Endothelial cell of umbilical vein (primary cell): Measurements from ENCODE around the gene NTRK1. TPM values are rescaled to one million over a fixed set of nuclear protein-coding genes. Genes with fewer than 3 reads are reported as not detected.

Source experiments
- BruUV-seq: library from RNA; stranded (reverse); fragments of 400-500 nt; replicated peaks from 2 replicates; lab custom pipeline; 2021; lab: Mats Ljungman, UMichigan
- CTCF ChIA-PET: fragments of 300-600, 350-600 bp; sonication (Branson Sonifier 250); formaldehyde crosslinking; loops from one replicate; lab custom pipeline; 2021; ENCODE audit warnings: antibody characterized with exemption, inconsistent platforms; lab: Charles Lee
- POLR2A ChIA-PET: fragments of 300-600, 350-600 bp; sonication (Branson Sonifier 250); formaldehyde crosslinking; loops from one replicate; lab custom pipeline; 2021; ENCODE audit warnings: antibody characterized with exemption, inconsistent platforms; lab: Charles Lee
- DNase-seq: peaks from one replicate; pipeline ENCODE4 v3.0.0-alpha.2; 2011; ENCODE audit warnings: low read depth, low spot score
- FAIRE-seq: peaks from 2 replicates; lab custom pipeline; 2011; peaks lifted over from hg19 to GRCh38; lab: Jason Lieb, UNC
- H2AFZ ChIP-seq: 2 replicates; pipeline ENCODE4 v1.6.0; 2012; ENCODE audit warnings: low read depth, low read length, control low read depth, inconsistent platforms
- H3K27ac ChIP-seq: 2 replicates; pipeline ENCODE4 v1.5.1; 2011; ENCODE audit warnings: low read depth, mild to moderate bottlenecking, control low read depth, low read length, moderate library complexity; ENCODE audit not compliant: insufficient read depth
- H3K27me3 ChIP-seq, 2 experiments: 2 replicates each; pipeline versions ENCODE4 v1.6.0 to v1.6.1; 2011; ENCODE audit warnings: low read length in 2 of 2, mixed read lengths in 1 of 2; ENCODE audit not compliant: control insufficient read depth in 2 of 2, insufficient read depth in 2 of 2
- H3K36me3 ChIP-seq, 2 experiments: 2 replicates in 1 of 2; 3 replicates in 1 of 2; pipeline ENCODE4 v1.5.1; 2011; ENCODE audit warnings: low read length in 2 of 2, mild to moderate bottlenecking in 1 of 2, moderate library complexity in 1 of 2; ENCODE audit not compliant: control insufficient read depth in 2 of 2, insufficient read depth in 2 of 2; ENCODE audit errors: extremely low read depth in 1 of 2
- H3K4me1 ChIP-seq: 3 replicates; pipeline ENCODE4 v1.5.1; 2011; ENCODE audit warnings: mild to moderate bottlenecking, low read length; ENCODE audit not compliant: control insufficient read depth, insufficient read depth; ENCODE audit errors: extremely low read depth
- H3K4me2 ChIP-seq: 2 replicates; pipeline ENCODE4 v1.6.1; 2011; ENCODE audit warnings: low read length, control low read depth, mixed read lengths; ENCODE audit not compliant: insufficient read depth
- H3K4me3 ChIP-seq, 3 experiments: fragments of 200-600 bp in 1 of 3; sonication (generic), shearing (Covaris generic) in 1 of 3; replicated peaks in 1 of 3; 2 replicates each; pipeline ENCODE4 v1.5.1; 2011 to 2016; ENCODE audit warnings: control low read depth in 3 of 3, low read length in 3 of 3, mild to moderate bottlenecking in 2 of 3, inconsistent platforms in 1 of 3, low read depth in 1 of 3, moderate library complexity in 1 of 3; ENCODE audit not compliant: insufficient read depth in 1 of 3
- H3K79me2 ChIP-seq: 2 replicates; pipeline ENCODE4 v1.6.0; 2012; ENCODE audit warnings: low read length, inconsistent platforms; ENCODE audit not compliant: control insufficient read depth, insufficient read depth
- H3K9ac ChIP-seq: replicated peaks from 2 replicates; pipeline ENCODE3; 2011; ENCODE audit warnings: low read length, control low read depth; ENCODE audit not compliant: insufficient read depth; ENCODE audit errors: extremely low read depth
- H3K9me1 ChIP-seq: replicated peaks from 3 replicates; pipeline ENCODE4 v1.6.0; 2011; ENCODE audit warnings: mild to moderate bottlenecking, low read length; ENCODE audit not compliant: control insufficient read depth, insufficient read depth; ENCODE audit errors: extremely low read depth
- H3K9me3 ChIP-seq: replicated peaks from 2 replicates; pipeline ENCODE4 v1.5.1; 2012; ENCODE audit warnings: low read length, inconsistent platforms; ENCODE audit not compliant: control insufficient read depth, insufficient read depth
- H4K20me1 ChIP-seq: replicated peaks from 2 replicates; pipeline ENCODE3; 2011; ENCODE audit warnings: mild to moderate bottlenecking, low read length; ENCODE audit not compliant: control insufficient read depth, insufficient read depth; ENCODE audit errors: extremely low read depth
- EZH2 ChIP-seq: IDR thresholded peaks from 2 replicates; pipeline ENCODE4 v1.6.1; 2012; ENCODE audit warnings: borderline replicate concordance, low read depth, mild to moderate bottlenecking, moderate library complexity, low read length, inconsistent platforms; ENCODE audit not compliant: severe bottlenecking
- FOS ChIP-seq: IDR thresholded peaks from 2 replicates; pipeline ENCODE4 v1.6.1; 2011; ENCODE audit warnings: mild to moderate bottlenecking, low read length, moderate library complexity, borderline replicate concordance; ENCODE audit not compliant: insufficient read depth
- GATA2 ChIP-seq: IDR thresholded peaks from 2 replicates; pipeline ENCODE4 v1.7.0; 2011; ENCODE audit warnings: low read depth, mild to moderate bottlenecking, moderate library complexity, mixed read lengths, low read length; ENCODE audit not compliant: insufficient read length, insufficient read depth
- JUN ChIP-seq: IDR thresholded peaks from 2 replicates; pipeline ENCODE4 v1.6.1; 2011; ENCODE audit warnings: borderline replicate concordance, low read depth; ENCODE audit not compliant: insufficient read length, insufficient read depth
- MYC ChIP-seq: IDR thresholded peaks from one replicate; pipeline ENCODE4 v1.6.1; 2011; ENCODE audit warnings: mild to moderate bottlenecking, low read depth, low read length
- POLR2A ChIP-seq: IDR thresholded peaks from 2 replicates; pipeline ENCODE4 v1.6.1; 2012; ENCODE audit warnings: low read depth, mild to moderate bottlenecking, control low read depth, low read length
- POLR2AphosphoS5 ChIP-seq: IDR thresholded peaks from 2 replicates; pipeline ENCODE4 v1.6.1; 2012; ENCODE audit warnings: low read depth, mild to moderate bottlenecking, control low read depth, low read length, moderate library complexity; ENCODE audit not compliant: insufficient read depth
- dilution Hi-C: fragments of 300-500 bp; cut with MboI; formaldehyde crosslinking; loops from one replicate; pipeline ENCODE4 v1.15.0; 2019; ENCODE audit warnings: low sequenced_read_pairs; ENCODE audit not compliant: extremely low pct_ligation_motif_present
- intact Hi-C: fragments of 100-400 bp; cut with micrococcal nuclease; formaldehyde crosslinking; loops from one replicate; pipeline ENCODE4 v1.10.0; 2022
- polyA plus RNA-seq, 4 experiments: library from polyadenylated mRNA; depleted of rRNA in 3 of 4; stranded (reverse) in 3 of 4; unstranded in 1 of 4; fragments of >200 nt; gene quantifications; 2 replicates each; pipeline versions ENCODE4 v1.2.1 to v1.2.3, GENCODE V29; 2011 to 2012; ENCODE audit warnings: missing spikeins in 1 of 4
- total RNA-seq: library from RNA; stranded (reverse); gene quantifications from 2 replicates; pipeline ENCODE4 v1.2.3, GENCODE V29; 2021
- TF ChIP-seq, protein P1 (sequence below): IDR thresholded peaks from 2 replicates; pipeline ENCODE4 v1.6.1; 2011; ENCODE audit not compliant: insufficient read depth, insufficient read length
- TF ChIP-seq, protein P2 (sequence below), 2 donors: IDR thresholded peaks; 1 replicate in 1 of 2; 2 replicates in 1 of 2; pipeline ENCODE4 v1.5.1; 2011; ENCODE audit warnings: low read length in 2 of 2, mild to moderate bottlenecking in 2 of 2, moderate library complexity in 2 of 2, control low read depth in 1 of 2, inconsistent platforms in 1 of 2, low read depth in 1 of 2; ENCODE audit not compliant: insufficient read depth in 1 of 2; ENCODE audit errors: extremely low read depth in 1 of 2

Gene NTRK1
- total and polyA plus RNA-seq, 2 donors (not counting 3 experiments of a cell fraction or from before 2014, with no cell fraction given): 0.07 TPM; not detected in 1

DNA sequence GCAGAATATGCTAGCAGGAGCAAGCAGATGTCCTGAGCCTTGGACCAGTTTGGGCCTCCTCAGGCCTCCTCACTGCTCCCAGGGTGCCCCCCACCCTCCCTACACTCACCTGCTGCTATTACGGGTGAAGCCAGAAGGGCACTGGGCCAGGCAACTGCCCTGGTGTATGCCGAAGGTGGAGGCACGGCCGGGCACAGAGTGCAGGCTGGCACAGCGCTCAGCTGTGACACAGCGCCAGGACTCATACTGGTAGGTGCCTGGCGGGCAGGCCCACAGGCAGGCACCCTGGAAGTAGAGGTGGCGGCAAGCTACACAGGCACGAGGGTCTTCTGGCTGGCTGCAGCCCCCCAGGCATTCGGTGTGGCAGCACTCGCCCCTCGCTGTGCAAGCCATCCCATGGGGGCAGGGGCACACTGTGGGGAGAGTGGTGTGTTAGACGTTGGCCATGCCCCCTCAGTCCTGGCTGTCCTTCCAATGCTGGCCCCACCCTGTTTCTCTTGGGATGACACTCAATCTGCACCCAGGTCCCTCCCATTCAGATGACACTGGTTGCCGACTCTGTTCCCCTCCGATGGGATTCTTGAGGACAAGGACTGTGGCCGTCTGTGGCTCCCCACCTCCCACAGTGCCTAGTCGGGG is 8.8 kb upstream of the NTRK1 start:
- no peak for TF ChIP-seq JUN
- TF ChIP-seq EZH2: no peak
- TF ChIP-seq FOS: no peak
- TF ChIP-seq, protein P1, sequence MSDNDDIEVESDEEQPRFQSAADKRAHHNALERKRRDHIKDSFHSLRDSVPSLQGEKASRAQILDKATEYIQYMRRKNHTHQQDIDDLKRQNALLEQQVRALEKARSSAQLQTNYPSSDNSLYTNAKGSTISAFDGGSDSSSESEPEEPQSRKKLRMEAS: no peak
- TF ChIP-seq, protein P2, sequence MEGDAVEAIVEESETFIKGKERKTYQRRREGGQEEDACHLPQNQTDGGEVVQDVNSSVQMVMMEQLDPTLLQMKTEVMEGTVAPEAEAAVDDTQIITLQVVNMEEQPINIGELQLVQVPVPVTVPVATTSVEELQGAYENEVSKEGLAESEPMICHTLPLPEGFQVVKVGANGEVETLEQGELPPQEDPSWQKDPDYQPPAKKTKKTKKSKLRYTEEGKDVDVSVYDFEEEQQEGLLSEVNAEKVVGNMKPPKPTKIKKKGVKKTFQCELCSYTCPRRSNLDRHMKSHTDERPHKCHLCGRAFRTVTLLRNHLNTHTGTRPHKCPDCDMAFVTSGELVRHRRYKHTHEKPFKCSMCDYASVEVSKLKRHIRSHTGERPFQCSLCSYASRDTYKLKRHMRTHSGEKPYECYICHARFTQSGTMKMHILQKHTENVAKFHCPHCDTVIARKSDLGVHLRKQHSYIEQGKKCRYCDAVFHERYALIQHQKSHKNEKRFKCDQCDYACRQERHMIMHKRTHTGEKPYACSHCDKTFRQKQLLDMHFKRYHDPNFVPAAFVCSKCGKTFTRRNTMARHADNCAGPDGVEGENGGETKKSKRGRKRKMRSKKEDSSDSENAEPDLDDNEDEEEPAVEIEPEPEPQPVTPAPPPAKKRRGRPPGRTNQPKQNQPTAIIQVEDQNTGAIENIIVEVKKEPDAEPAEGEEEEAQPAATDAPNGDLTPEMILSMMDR (IDR thresholded peaks at IDR 0.05; ENCODE audit: extremely low read depth in 1 of 2, insufficient read depth in 1 of 2, low read depth in 1 of 2, low read length in 2 of 2): no peak
- no peak for TF ChIP-seq POLR2A
- no peak for TF ChIP-seq GATA2
- no peak for TF ChIP-seq POLR2AphosphoS5
- no peak for TF ChIP-seq MYC
- Histone ChIP-seq H3K79me2 (no peaks in the 10 kb centered on the region), H3K4me2 (no peak overlapping the region), H3K4me1 (peaks cover 16% of the 10 kb centered on the region), H3K36me3 (no peaks in the 10 kb centered on the region), H3K27me3 (peaks cover 24 to 37% of the 10 kb centered on the region in 2 experiments), H3K9me1 (no peaks in the 10 kb centered on the region), H2AFZ (no peak overlapping the region), H3K4me3 (no peak overlapping the region), H3K9ac (no peak overlapping the region), H3K9me3 (no peaks in the 10 kb centered on the region), H3K27ac (no peak overlapping the region), H4K20me1 (no peaks in the 10 kb centered on the region)
- ChIA-PET POLR2A (no interaction called here), CTCF (interaction anchor here (0.7 to 1.9 kb wide), 4 partner anchors 14 to 162 kb away, joined by 3 to 6 read pairs (median 4); no protein-coding TSS in a partner anchor)
- BruUV-seq: no TSS peak
- DNase-seq: no peak
- intact Hi-C loops (no loop called here), dilution Hi-C loops (no loop called here)
- no peak for FAIRE-seq
